ENCODE measurements around the gene NEDD4L. TPM values are rescaled to one million over a fixed set of nuclear protein-coding genes. Genes with fewer than 3 reads are reported as not detected.

The NEDD4L gene
- total and polyA plus RNA-seq, 10 of the 15 experiments (the other 5 are each of a cell fraction or from before 2014, with no cell fraction given): 7.4 to 24.0 (median 17.7) TPM

- BruUV-seq (replicated peaks): no TSS peak
- Histone ChIP-seq H3K4me3 (no peak overlapping the region), H3K27me3 (replicated peaks in 1 of 2; ENCODE audit: control insufficient read depth in 2 of 2, insufficient read depth in 2 of 2, low read length in 1 of 2) (no peaks in the 10 kb centered on the region), H3K9ac (ENCODE audit: control insufficient read depth, insufficient read depth, low read length) (no peak overlapping the region), H4K20me1 (ENCODE audit: control insufficient read depth, insufficient read depth) (no peaks in the 10 kb centered on the region), H3K36me3 (ENCODE audit: control insufficient read depth in 2 of 2, insufficient read depth in 2 of 2, low read length in 1 of 2) (no peaks in the 10 kb centered on the region), H3K79me2 (ENCODE audit: control insufficient read depth, insufficient read depth, low read length) (no peaks in the 10 kb centered on the region), H3K9me3 (replicated peaks; ENCODE audit: control insufficient read depth, insufficient read depth, low read length) (no peaks in the 10 kb centered on the region), H3K27ac (ENCODE audit: control insufficient read depth, insufficient read depth) (no peak overlapping the region), H2AFZ (ENCODE audit: control insufficient read depth, low read depth, low read length) (no peak overlapping the region), H3K4me1 (ENCODE audit: control insufficient read depth, insufficient read depth, low read length) (no peaks in the 10 kb centered on the region), H3K4me2 (ENCODE audit: control insufficient read depth, insufficient read depth) (no peak overlapping the region)
- ChIA-PET SMC1A (ENCODE audit: uncharacterized antibody, unreplicated experiment) (interaction anchor here (0.6 kb wide), 1 partner anchor 31 kb away, joined by 3 read pairs; no protein-coding TSS in a partner anchor), CTCF (interaction anchor here (1.0 to 1.7 kb wide), 3 partner anchors 153 to 403 kb away, joined by 3 to 4 read pairs (median 3); no protein-coding TSS in a partner anchor), POLR2A (no interaction called here), RAD21 (ENCODE audit: unreplicated experiment) (no interaction called here)
- in situ Hi-C loops (cut with MboI): no loop called here
- no peak for FAIRE-seq
- DNase-seq (ENCODE audit: low read depth, low spot score): no peak
- no peak for ATAC-seq
- TF ChIP-seq ZNF24 (IDR thresholded peaks at IDR 0.05): no peak
- TF ChIP-seq MTA2 (IDR thresholded peaks at IDR 0.05; ENCODE audit: low read depth): no peak
- TF ChIP-seq ASH2L (IDR thresholded peaks at IDR 0.05; ENCODE audit: borderline replicate concordance, low read depth): no peak
- TF ChIP-seq POLR2A (IDR thresholded peaks at IDR 0.05; ENCODE audit: low read depth, low read length): no peak
- no peak for TF ChIP-seq PAX8 (IDR thresholded peaks at IDR 0.05)
- TF ChIP-seq NKRF (conservative IDR thresholded peaks at IDR 0.05): no peak
- no peak for TF ChIP-seq IRF5 (IDR thresholded peaks at IDR 0.05; ENCODE audit: borderline replicate concordance)
- no peak for TF ChIP-seq KAT2A (conservative IDR thresholded peaks at IDR 0.05; ENCODE audit: control insufficient read depth, low read depth, low read length)
- no peak for TF ChIP-seq SKIL (IDR thresholded peaks at IDR 0.05; ENCODE audit: low read depth, poor library complexity, severe bottlenecking)
- TF ChIP-seq NR2C2 (IDR thresholded peaks at IDR 0.05; ENCODE audit: borderline replicate concordance, control insufficient read depth, insufficient read length, low read depth): no peak
- TF ChIP-seq USF2 (IDR thresholded peaks at IDR 0.05; ENCODE audit: borderline replicate concordance, low read depth, low read length): no peak
- 77% methylated on average over 5 of the region's 5 CpGs for WGBS (ENCODE audit: insufficient coverage, insufficient replicate concordance, low lambda C conversion rate, missing lambda C conversion rate)
- intact Hi-C loops (cut with micrococcal nuclease; ENCODE audit: unreplicated experiment): no loop called here
These were observed 317.2 kb downstream of the NEDD4L start for GRCh38 chr18:58361212-58361611.
